GM12878 (cell line): ENCODE data around the gene LYZL2. TPM values are rescaled to one million over a fixed set of nuclear protein-coding genes. Genes with fewer than 3 reads are reported as not detected.

ENCODE experiments used
- ATAC-seq: fragments of 200-7000 bp; cut with Tn5 transposase; 3 replicates; pipeline ENCODE4 v1.9.1; 2020; ENCODE audit warnings: mild to moderate bottlenecking, moderate library complexity
- BruUV-seq: library from RNA; stranded (reverse); fragments of 400-500 nt; replicated peaks from 2 replicates; lab custom pipeline; 2021; lab: Mats Ljungman, UMichigan
- CTCF ChIA-PET: fragments of 300-600 bp; sonication (Branson Sonifier 250); formaldehyde crosslinking; extraction: SDS; loops from one replicate; lab custom pipeline; 2021; ENCODE audit warnings: inconsistent platforms; lab: Yijun Ruan, JAX
- POLR2A ChIA-PET: fragments of 350-600 bp; formaldehyde crosslinking; extraction: SDS; loops from one replicate; lab custom pipeline; 2021; ENCODE audit warnings: inconsistent platforms; lab: Charles Lee
- RAD21 ChIA-PET: fragments of 300-600 bp; sonication (Branson Sonifier 250); formaldehyde crosslinking; loops from one replicate; lab custom pipeline; 2023; ENCODE audit warnings: antibody characterized with exemption; ENCODE audit not compliant: unreplicated experiment; lab: Charles Lee
- SMC1A ChIA-PET: fragments of 300-600 bp; sonication (Branson Sonifier 250); formaldehyde crosslinking; loops from one replicate; lab custom pipeline; 2023; ENCODE audit not compliant: unreplicated experiment, uncharacterized antibody; lab: Charles Lee
- DNase-seq: peaks from one replicate; pipeline ENCODE4 v3.0.0-alpha.2; 2011; ENCODE audit warnings: low read depth, low spot score
- FAIRE-seq: peaks from 3 replicates; lab custom pipeline; 2011; peaks lifted over from hg19 to GRCh38; lab: Jason Lieb, UNC
- H2AFZ ChIP-seq: 2 replicates; pipeline ENCODE4 v1.6.0; 2011; ENCODE audit warnings: low read depth, low read length, control low read depth; ENCODE audit not compliant: control insufficient read depth
- H3K27ac ChIP-seq: 2 replicates; pipeline ENCODE4 v1.5.1; 2011; ENCODE audit warnings: control low read depth; ENCODE audit not compliant: control insufficient read depth, insufficient read depth
- H3K27me3 ChIP-seq, 2 experiments: replicated peaks in 1 of 2; 2 replicates each; pipeline versions ENCODE4 v1.6.0 to v1.6.1; 2011; ENCODE audit warnings: low read length in 1 of 2; ENCODE audit not compliant: control insufficient read depth in 2 of 2, insufficient read depth in 2 of 2
- H3K36me3 ChIP-seq, 2 experiments: 2 replicates each; pipeline ENCODE4 v1.5.1; 2011; ENCODE audit warnings: low read length in 1 of 2; ENCODE audit not compliant: control insufficient read depth in 2 of 2, insufficient read depth in 2 of 2
- H3K4me1 ChIP-seq: 2 replicates; pipeline ENCODE4 v1.6.1; 2011; ENCODE audit warnings: mild to moderate bottlenecking, low read length, moderate library complexity, mixed read lengths; ENCODE audit not compliant: control insufficient read depth, insufficient read depth
- H3K4me2 ChIP-seq: 2 replicates; pipeline ENCODE4 v1.6.0; 2011; ENCODE audit warnings: control low read depth; ENCODE audit not compliant: control insufficient read depth, insufficient read depth
- H3K4me3 ChIP-seq: fragments of 200-600 bp; sonication (generic); 2 replicates; pipeline ENCODE4 v1.5.1; 2016
- H3K79me2 ChIP-seq: 2 replicates; pipeline ENCODE4 v1.6.0; 2011; ENCODE audit warnings: low read length; ENCODE audit not compliant: control insufficient read depth, insufficient read depth
- H3K9ac ChIP-seq: 2 replicates; pipeline ENCODE4 v1.8.0; 2011; ENCODE audit warnings: low read length, control low read depth, mixed read lengths; ENCODE audit not compliant: control insufficient read depth, insufficient read depth
- H3K9me3 ChIP-seq: replicated peaks from 3 replicates; pipeline ENCODE4 v1.5.1; 2011; ENCODE audit warnings: mild to moderate bottlenecking, low read length; ENCODE audit not compliant: control insufficient read depth, insufficient read depth
- H4K20me1 ChIP-seq: 2 replicates; pipeline ENCODE4 v1.6.0; 2011; ENCODE audit not compliant: control insufficient read depth, insufficient read depth
- CBFB ChIP-seq: IDR thresholded peaks from 2 replicates; pipeline ENCODE4 v1.6.1; 2016; ENCODE audit warnings: antibody characterized with exemption, low read depth
- MYB ChIP-seq: fragments of 150-350 bp; IDR thresholded peaks from 2 replicates; pipeline ENCODE4 v1.6.1; 2014; ENCODE audit warnings: mild to moderate bottlenecking, low read depth, low read length, borderline replicate concordance
- SMARCA5 ChIP-seq: fragments of 450-650 bp; IDR thresholded peaks from 2 replicates; pipeline ENCODE4 v1.6.1; 2017; ENCODE audit warnings: mild to moderate bottlenecking
- WGBS: methylation state at CpG from one replicate; pipeline ENCODE4 v1.1.6; 2016; ENCODE audit warnings: low lambda C conversion rate; ENCODE audit not compliant: insufficient replicate concordance, insufficient coverage; ENCODE audit errors: missing lambda C conversion rate; 5-methylcytosine and 5-hydroxymethylcytosine counted together
- in situ Hi-C: fragments of 300-500 bp; cut with MboI; formaldehyde crosslinking; loops from 9 replicates; pipeline ENCODE4 v1.14.3; 2018; ENCODE audit warnings: mixed read lengths
- intact Hi-C: fragments of 100-400 bp; cut with micrococcal nuclease; formaldehyde crosslinking; loops from one replicate; pipeline ENCODE4 v1.14.2; 2022; ENCODE audit not compliant: unreplicated experiment
- polyA plus RNA-seq, 11 experiments: library from polyadenylated mRNA; depleted of rRNA in 4 of 11; unstranded in 6 of 11; stranded (reverse) in 5 of 11; fragments of >200 nt; fragmentation: Nextera tagmentation in 4 of 11; fragmentation: Illumina TruSeq in 1 of 11; extraction: Ambion mirVana in 4 of 11; extraction: Trizol in 1 of 11; gene quantifications; 1 replicate in 1 of 11; 2 replicates in 10 of 11; pipeline versions ENCODE4 v1.2.1 to v1.2.3, GENCODE V29; 2011 to 2016; ENCODE audit warnings: inconsistent platforms in 2 of 11, missing spikeins in 2 of 11, low read depth in 1 of 11
- total RNA-seq, 4 experiments: library from RNA; depleted of rRNA in 3 of 4; stranded (reverse); fragments of >200 nt in 3 of 4; fragmentation: Illumina TruSeq in 1 of 4; extraction: Trizol in 1 of 4; gene quantifications; 2 replicates each; pipeline versions ENCODE4 v1.2.1 to v1.2.3, GENCODE V29; 2013 to 2021

LYZL2 gene
- total and polyA plus RNA-seq, 10 of the 15 experiments (the other 5 are each of a cell fraction or from before 2014, with no cell fraction given) = not detected

DNA sequence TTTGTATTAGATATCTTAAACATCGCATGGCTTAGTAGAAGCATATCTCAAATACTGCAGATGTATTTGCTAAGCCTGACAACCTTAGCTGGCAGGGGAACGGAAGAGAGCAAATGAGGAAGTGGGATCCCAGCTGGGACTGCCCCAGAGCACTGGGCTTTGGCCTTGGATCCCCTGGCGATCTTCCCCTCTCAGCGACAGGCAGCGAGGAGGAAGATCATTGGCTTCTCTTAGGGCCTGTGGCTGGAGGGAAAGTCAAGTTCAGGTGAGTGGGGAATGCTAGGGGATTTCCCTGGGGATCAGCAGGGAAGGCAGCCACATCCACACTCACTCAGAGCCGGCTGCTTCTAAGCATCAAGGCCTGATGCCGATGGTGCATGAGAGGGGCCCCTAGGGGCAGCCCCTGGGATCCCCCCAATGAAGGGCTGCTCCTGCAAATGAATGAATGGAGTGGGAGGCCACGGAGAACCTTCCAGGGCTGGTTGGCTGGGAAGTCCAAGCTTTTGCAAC, 42.0 kb downstream of the LYZL2 start (continued):
- TF ChIP-seq MYB = no peak
- TF ChIP-seq, all 136 proteins: peak for 44

DNA sequence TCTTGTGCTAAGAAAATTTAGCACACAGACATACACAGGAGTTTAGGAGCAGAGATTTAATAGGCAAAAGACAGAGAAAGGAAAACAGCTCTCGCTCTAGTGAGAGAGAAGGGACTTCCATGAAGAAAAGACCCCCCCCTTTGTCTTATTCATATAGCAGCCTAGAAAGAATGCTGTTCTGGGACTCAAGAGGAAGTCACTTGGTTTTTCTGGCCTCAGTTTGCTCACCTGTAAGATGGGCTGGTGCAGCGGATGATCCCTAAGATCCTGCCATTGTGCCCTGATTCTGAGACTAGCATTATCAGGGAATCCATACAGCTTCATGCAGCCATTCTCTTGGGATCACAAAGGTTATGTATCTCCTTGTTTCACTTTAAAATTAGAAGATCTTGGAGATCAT, 42.7 kb downstream of the LYZL2 start:
- Histone ChIP-seq H3K27me3 (no peaks in the 10 kb centered on the region), H3K9ac (no peak overlapping the region), H3K4me2 (no peak overlapping the region; the same call in 1 of the 2 replicates), H4K20me1 (no peaks in the 10 kb centered on the region), H3K4me1 (peaks cover 22% of the 10 kb centered on the region), H3K79me2 (no peaks in the 10 kb centered on the region), H3K27ac (peak overlapping the region; percentile 54), H3K9me3 (no peaks in the 10 kb centered on the region), H3K36me3 (no peaks in the 10 kb centered on the region), H2AFZ (no peak overlapping the region; the same call in 1 of the 2 replicates), H3K4me3 (no peak overlapping the region)
- intact Hi-C loops (loop anchor here (1.0 to 2.0 kb wide), 2 partner anchors 44 to 195 kb away; no protein-coding TSS in a partner anchor), in situ Hi-C loops (loop anchor here (10.0 kb wide), 1 partner anchor 592 kb away; no protein-coding TSS in a partner anchor)
- SMC1A ChIA-PET = interaction anchor here (0.5 to 2.1 kb wide), 13 partner anchors 23 to 237 kb away, joined by 3 to 11 read pairs (median 3); partner anchors contain the start of gene MTPAP
- ATAC-seq = no peak
- RAD21 ChIA-PET = interaction anchor here (0.8 to 1.9 kb wide), 5 partner anchors 50 to 158 kb away, joined by 3 to 7 read pairs (median 4); no protein-coding TSS in a partner anchor
- POLR2A ChIA-PET = interaction anchor here (1.0 kb wide), 1 partner anchor 48 kb away, joined by 4 read pairs; no protein-coding TSS in a partner anchor
- WGBS = 92% methylated on average over 2 of the region's 2 CpGs
- DNase-seq = no peak
- no peak for FAIRE-seq
- CTCF ChIA-PET = interaction anchor here (0.6 to 11.7 kb wide), 10 partner anchors 40 to 1436 kb away, joined by 3 to 221 read pairs (median 3); no protein-coding TSS in a partner anchor
- BruUV-seq = no TSS peak
- TF ChIP-seq SMARCA5 = 0 out of 2 replicates have a peak, but pooled peaks have one; percentile 32
- TF ChIP-seq CBFB = no peak
